ENCODE data around the gene S100A1. TPM values are rescaled to one million over a fixed set of nuclear protein-coding genes. Genes with fewer than 3 reads are reported as not detected.

S100A1 gene
- total and polyA plus RNA-seq, 2 of the 8 experiments (the other 6 are each of a cell fraction or from before 2014, with no cell fraction given): 2.0 TPM; not detected in 1

- TF ChIP-seq GABPA (IDR thresholded peaks at IDR 0.05; ENCODE audit: borderline replicate concordance, insufficient read depth, low read length) (no peak), POLR2AphosphoS5 (IDR thresholded peaks at IDR 0.05; ENCODE audit: low read depth, low read length) (peak; percentile 97), ATF3 (IDR thresholded peaks at IDR 0.05; ENCODE audit: insufficient read depth, low read depth, low read length) (no peak), SUZ12 (IDR thresholded peaks at IDR 0.05; ENCODE audit: low read length) (no peak)
Measured at GRCh38 chr1:153670859-153671627, 42.8 kb downstream of the S100A1 start, which contains the start of gene ILF2 (continued).

Measured in H1 (cell line).